Measurements from ENCODE around the gene RNF220. TPM values are rescaled to one million over a fixed set of nuclear protein-coding genes. Genes with fewer than 3 reads are reported as not detected.

RNF220 gene
- total RNA-seq, 1 experiment from 2014 or later: 92.4 TPM

- Histone ChIP-seq H3K27me3 (replicated peaks; ENCODE audit: control insufficient read depth, insufficient read depth, low read length) (peaks cover under 1% of the 10 kb centered on the region; the same call in 1 of the 2 replicates), H3K9me3 (no peaks in the 10 kb centered on the region), H3K36me3 (ENCODE audit: control insufficient read depth, insufficient read depth, low read length) (no peaks in the 10 kb centered on the region), H3K4me3 (ENCODE audit: low read depth, low read length) (no peak overlapping the region), H3K4me1 (no peaks in the 10 kb centered on the region)
- ChIA-PET POLR2A (no interaction called here), CTCF (no interaction called here)
- H3K4me3 Mint-ChIP-seq (ENCODE audit: unreplicated experiment): no peak overlapping the region
- intact Hi-C loops (cut with micrococcal nuclease; ENCODE audit: unreplicated experiment): no loop called here
- H3K9me3 Mint-ChIP-seq (ENCODE audit: unreplicated experiment): no peaks in the 10 kb centered on the region
- no peaks in the 10 kb centered on the region for H3K36me3 Mint-ChIP-seq (ENCODE audit: insufficient read depth, unreplicated experiment)
- H3K27ac Mint-ChIP-seq (ENCODE audit: unreplicated experiment): no peak overlapping the region
- TF ChIP-seq CTCF (IDR thresholded peaks at IDR 0.05; ENCODE audit: insufficient read depth in 1 of 2, low read depth in 1 of 2, low read length in 1 of 2, severe bottlenecking in 1 of 2, unreplicated experiment in 1 of 2): no peak
- no TSS peak for BruUV-seq (replicated peaks)
- H3K27me3 Mint-ChIP-seq (ENCODE audit: insufficient read depth, unreplicated experiment): peaks cover 4% of the 10 kb centered on the region
- H3K4me1 Mint-ChIP-seq (ENCODE audit: low read depth, unreplicated experiment): no peaks in the 10 kb centered on the region
- DNase-seq: no peak
These were observed 14.8 kb downstream of the RNF220 start for GRCh38 chr1:44419901-44420300.

- Histone ChIP-seq H3K27me3 (replicated peaks; ENCODE audit: control insufficient read depth, insufficient read depth, low read length) (no peaks in the 10 kb centered on the region; the same call in 1 of the 2 replicates), H3K4me3 (ENCODE audit: low read depth, low read length) (no peak overlapping the region), H3K9me3 (no peaks in the 10 kb centered on the region), H3K4me1 (no peaks in the 10 kb centered on the region), H3K36me3 (ENCODE audit: control insufficient read depth, insufficient read depth, low read length) (no peaks in the 10 kb centered on the region)
- Mint-ChIP-seq H3K4me1 (ENCODE audit: low read depth, unreplicated experiment) (no peaks in the 10 kb centered on the region), H3K27me3 (ENCODE audit: insufficient read depth, unreplicated experiment) (no peaks in the 10 kb centered on the region), H3K4me3 (ENCODE audit: unreplicated experiment) (no peak overlapping the region), H3K9me3 (ENCODE audit: unreplicated experiment) (no peaks in the 10 kb centered on the region), H3K36me3 (ENCODE audit: insufficient read depth, unreplicated experiment) (no peaks in the 10 kb centered on the region), H3K27ac (ENCODE audit: unreplicated experiment) (no peak overlapping the region)
- TF ChIP-seq CTCF (IDR thresholded peaks at IDR 0.05; ENCODE audit: insufficient read depth in 1 of 2, low read depth in 1 of 2, low read length in 1 of 2, severe bottlenecking in 1 of 2, unreplicated experiment in 1 of 2): no peak
- intact Hi-C loops (cut with micrococcal nuclease; ENCODE audit: unreplicated experiment): no loop called here
- ChIA-PET POLR2A (no interaction called here), CTCF (no interaction called here)
- BruUV-seq (replicated peaks): no TSS peak
- no peak for DNase-seq
These were observed 15.5 kb downstream of the RNF220 start for GRCh38 chr1:44420535-44420934.

GRCh38 chr1:44421446-44421884 is 16.4 kb downstream of the RNF220 start:
- CTCF ChIA-PET: no interaction called here
- POLR2A ChIA-PET: no interaction called here
- Mint-ChIP-seq H3K36me3 (ENCODE audit: insufficient read depth, unreplicated experiment) (no peaks in the 10 kb centered on the region), H3K9me3 (ENCODE audit: unreplicated experiment) (no peaks in the 10 kb centered on the region), H3K4me3 (ENCODE audit: unreplicated experiment) (no peak overlapping the region), H3K27ac (ENCODE audit: unreplicated experiment) (no peak overlapping the region), H3K4me1 (ENCODE audit: low read depth, unreplicated experiment) (no peaks in the 10 kb centered on the region), H3K27me3 (ENCODE audit: insufficient read depth, unreplicated experiment) (no peaks in the 10 kb centered on the region)
- Histone ChIP-seq H3K27me3 (replicated peaks; ENCODE audit: control insufficient read depth, insufficient read depth, low read length) (no peaks in the 10 kb centered on the region; the same call in 1 of the 2 replicates), H3K36me3 (ENCODE audit: control insufficient read depth, insufficient read depth, low read length) (no peaks in the 10 kb centered on the region), H3K4me3 (ENCODE audit: low read depth, low read length) (no peak overlapping the region), H3K9me3 (no peaks in the 10 kb centered on the region), H3K4me1 (no peaks in the 10 kb centered on the region)
- BruUV-seq (replicated peaks): no TSS peak
- no peak for TF ChIP-seq CTCF (IDR thresholded peaks at IDR 0.05; ENCODE audit: insufficient read depth in 1 of 2, low read depth in 1 of 2, low read length in 1 of 2, severe bottlenecking in 1 of 2, unreplicated experiment in 1 of 2)
- no peak for DNase-seq
- intact Hi-C loops (cut with micrococcal nuclease; ENCODE audit: unreplicated experiment): no loop called here

All from Caco-2 (cell line).